CD14-positive monocyte (primary cell): ENCODE data around the gene RAI14. TPM values are rescaled to one million over a fixed set of nuclear protein-coding genes. Genes with fewer than 3 reads are reported as not detected.

Experiments
- DNase-seq, 3 donors: peaks; one replicate each; pipeline ENCODE4 v3.0.0-alpha.2; 2011 to 2022
- H2AFZ ChIP-seq: 2 replicates; pipeline ENCODE4 v1.6.0; 2012; ENCODE audit warnings: mild to moderate bottlenecking, low read depth, low read length, inconsistent platforms; ENCODE audit not compliant: insufficient read depth, poor library complexity, severe bottlenecking
- H3K27ac ChIP-seq, 2 donors: 1 replicate in 1 of 2; 2 replicates in 1 of 2; pipeline ENCODE4 v1.5.1; 2012 to 2013; ENCODE audit warnings: low read length in 2 of 2, control low read depth in 1 of 2, inconsistent platforms in 1 of 2, low read depth in 1 of 2, mild to moderate bottlenecking in 1 of 2
- H3K27me3 ChIP-seq, 2 donors: one replicate each; pipeline versions ENCODE4 v1.6.0 to v1.6.1; 2011 to 2013; ENCODE audit warnings: low read length in 2 of 2; ENCODE audit not compliant: control insufficient read depth in 2 of 2, insufficient read depth in 2 of 2
- H3K36me3 ChIP-seq, 2 donors: replicated peaks in 1 of 2; 1 replicate in 1 of 2; 2 replicates in 1 of 2; pipeline versions ENCODE4 v1.5.1 to v1.6.1; 2012 to 2013; ENCODE audit warnings: low read length in 2 of 2, control low read depth in 1 of 2, inconsistent platforms in 1 of 2, mild to moderate bottlenecking in 1 of 2; ENCODE audit not compliant: insufficient read depth in 2 of 2, control insufficient read depth in 1 of 2
- H3K4me1 ChIP-seq, 2 donors: 1 replicate in 1 of 2; 2 replicates in 1 of 2; pipeline versions ENCODE4 v1.5.1 to v1.6.1; 2012 to 2013; ENCODE audit warnings: low read length in 2 of 2, control low read depth in 1 of 2, inconsistent platforms in 1 of 2, mild to moderate bottlenecking in 1 of 2, moderate library complexity in 1 of 2; ENCODE audit not compliant: insufficient read depth in 2 of 2, control insufficient read depth in 1 of 2
- H3K4me2 ChIP-seq: replicated peaks from 2 replicates; pipeline ENCODE3; 2012; ENCODE audit warnings: low read length, moderate library complexity, mild to moderate bottlenecking; ENCODE audit not compliant: poor library complexity, severe bottlenecking; ENCODE audit errors: extremely low read depth
- H3K4me3 ChIP-seq, 3 experiments: fragments of 200-600 bp in 1 of 3; sonication (generic) in 1 of 3; replicated peaks in 1 of 3; 1 replicate in 2 of 3; 2 replicates in 1 of 3; pipeline ENCODE4 v1.5.1; 2011 to 2013; ENCODE audit warnings: low read length in 3 of 3, mild to moderate bottlenecking in 3 of 3, control low read depth in 2 of 3, low read depth in 2 of 3, inconsistent platforms in 1 of 3, moderate library complexity in 1 of 3
- H3K79me2 ChIP-seq: 2 replicates; pipeline ENCODE4 v1.6.0; 2012; ENCODE audit warnings: mild to moderate bottlenecking, control low read depth, inconsistent platforms, low read length, moderate library complexity; ENCODE audit not compliant: insufficient read depth
- H3K9ac ChIP-seq: 2 replicates; pipeline ENCODE4 v1.6.0; 2017; ENCODE audit warnings: low read length, mild to moderate bottlenecking; ENCODE audit not compliant: insufficient read depth, poor library complexity, severe bottlenecking
- H3K9me3 ChIP-seq, 2 donors: replicated peaks in 1 of 2; 1 replicate in 1 of 2; 2 replicates in 1 of 2; pipeline versions ENCODE4 v1.5.1 to v1.6.1; 2012 to 2013; ENCODE audit warnings: low read length in 2 of 2, control low read depth in 1 of 2; ENCODE audit not compliant: control insufficient read depth in 1 of 2, insufficient read depth in 1 of 2
- H4K20me1 ChIP-seq: 2 replicates; pipeline ENCODE4 v1.6.0; 2012; ENCODE audit warnings: mild to moderate bottlenecking, low read length, control low read depth, moderate library complexity; ENCODE audit not compliant: insufficient read depth
- H3K27ac Mint-ChIP-seq, 7 donors: one replicate each; pipeline ENCODE4 v1.8.0; 2020; ENCODE audit warnings: mild to moderate bottlenecking in 7 of 7, mixed read lengths in 7 of 7, moderate library complexity in 6 of 7, inconsistent platforms in 2 of 7
- H3K27me3 Mint-ChIP-seq, 3 donors: one replicate each; pipeline ENCODE4 v1.8.0; 2021 to 2022; ENCODE audit warnings: low read depth in 3 of 3, mild to moderate bottlenecking in 3 of 3, mixed read lengths in 3 of 3, moderate library complexity in 3 of 3, inconsistent platforms in 1 of 3
- H3K36me3 Mint-ChIP-seq, 2 donors: one replicate each; pipeline ENCODE4 v1.8.0; 2020; ENCODE audit warnings: mixed read lengths in 2 of 2, inconsistent platforms in 1 of 2, mild to moderate bottlenecking in 1 of 2
- H3K4me1 Mint-ChIP-seq: one replicate; pipeline ENCODE4 v1.8.0; 2020; ENCODE audit warnings: mild to moderate bottlenecking, mixed read lengths
- H3K4me3 Mint-ChIP-seq, 2 donors: one replicate each; pipeline ENCODE4 v1.8.0; 2020; ENCODE audit warnings: mild to moderate bottlenecking in 2 of 2, mixed read lengths in 2 of 2, moderate library complexity in 1 of 2
- H3K9me3 Mint-ChIP-seq, 7 donors: one replicate each; pipeline ENCODE4 v1.8.0; 2020 to 2022; ENCODE audit warnings: mixed read lengths in 7 of 7, mild to moderate bottlenecking in 6 of 7, moderate library complexity in 6 of 7, inconsistent platforms in 2 of 7
- WGBS: methylation state at CpG from one replicate; pipeline ENCODE4 v1.1.5; 2013; ENCODE audit warnings: missing lambda C conversion rate; ENCODE audit not compliant: insufficient coverage; 5-methylcytosine and 5-hydroxymethylcytosine counted together
- intact Hi-C, 2 donors: fragments of 100-400 bp; cut with micrococcal nuclease; formaldehyde crosslinking; loops; one replicate each; pipeline versions ENCODE4 v1.15.0 to v1.15.1; 2023
- polyA plus RNA-seq, 3 donors: library from polyadenylated mRNA; depleted of rRNA in 1 of 3; unstranded in 2 of 3; stranded (reverse) in 1 of 3; fragments of 300-500 nt in 2 of 3; fragments of >200 nt in 1 of 3; fragmentation: Illumina TruSeq in 2 of 3; gene quantifications; 1 replicate in 2 of 3; 2 replicates in 1 of 3; pipeline ENCODE4 v1.2.3, GENCODE V29; 2012 to 2021
- TF ChIP-seq, protein P1 (sequence below): fragments of 200-600 bp; IDR thresholded peaks from one replicate; pipeline ENCODE4 v1.8.0; 2022; ENCODE audit warnings: antibody characterized with exemption, mild to moderate bottlenecking

Gene RAI14
- polyA plus RNA-seq, 3 donors: 0.08 TPM; not detected in 2

DNA sequence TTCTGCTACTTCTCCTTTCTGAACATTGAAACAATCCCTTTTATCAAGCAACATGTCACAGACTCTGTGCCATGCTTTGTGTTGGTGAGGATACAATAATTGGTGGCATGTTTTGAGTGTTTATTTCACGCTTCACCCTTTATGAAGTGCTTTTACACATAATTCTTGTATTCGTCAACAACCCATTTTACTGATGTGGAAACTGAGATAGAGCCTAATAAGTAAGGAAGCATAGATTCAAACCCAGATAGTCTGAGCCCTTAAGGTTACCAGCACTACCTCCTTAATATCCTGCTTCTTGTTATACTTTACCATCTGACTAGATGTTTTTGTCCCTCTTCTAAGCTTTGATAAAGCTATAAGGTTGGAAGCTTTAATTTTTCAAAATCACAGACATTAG is 133.5 kb downstream of the RAI14 start:
- intact Hi-C loops: no loop called here
- Mint-ChIP-seq H3K4me3 (no peak overlapping the region), H3K27me3 (peaks cover 0 to 2% (median 0%) of the 10 kb centered on the region in 3 donors), H3K4me1 (no peaks in the 10 kb centered on the region), H3K9me3 (peaks cover 2 to 16% (median 6%) of the 10 kb centered on the region in 7 donors), H3K36me3 (no peaks in the 10 kb centered on the region), H3K27ac (no peak overlapping the region)
- WGBS: no CpG with 5 or more reads among the region's 2 CpGs
- Histone ChIP-seq H3K27ac (no peak overlapping the region), H2AFZ (no peak overlapping the region), H3K79me2 (no peaks in the 10 kb centered on the region), H3K4me3 (no peak overlapping the region), H3K27me3 (no peaks in the 10 kb centered on the region), H3K4me2 (no peak overlapping the region), H3K9me3 (peaks cover 0 to 11% of the 10 kb centered on the region in 2 donors), H3K9ac (no peak overlapping the region), H3K36me3 (no peaks in the 10 kb centered on the region), H4K20me1 (no peaks in the 10 kb centered on the region), H3K4me1 (no peaks in the 10 kb centered on the region)
- TF ChIP-seq, protein P1, sequence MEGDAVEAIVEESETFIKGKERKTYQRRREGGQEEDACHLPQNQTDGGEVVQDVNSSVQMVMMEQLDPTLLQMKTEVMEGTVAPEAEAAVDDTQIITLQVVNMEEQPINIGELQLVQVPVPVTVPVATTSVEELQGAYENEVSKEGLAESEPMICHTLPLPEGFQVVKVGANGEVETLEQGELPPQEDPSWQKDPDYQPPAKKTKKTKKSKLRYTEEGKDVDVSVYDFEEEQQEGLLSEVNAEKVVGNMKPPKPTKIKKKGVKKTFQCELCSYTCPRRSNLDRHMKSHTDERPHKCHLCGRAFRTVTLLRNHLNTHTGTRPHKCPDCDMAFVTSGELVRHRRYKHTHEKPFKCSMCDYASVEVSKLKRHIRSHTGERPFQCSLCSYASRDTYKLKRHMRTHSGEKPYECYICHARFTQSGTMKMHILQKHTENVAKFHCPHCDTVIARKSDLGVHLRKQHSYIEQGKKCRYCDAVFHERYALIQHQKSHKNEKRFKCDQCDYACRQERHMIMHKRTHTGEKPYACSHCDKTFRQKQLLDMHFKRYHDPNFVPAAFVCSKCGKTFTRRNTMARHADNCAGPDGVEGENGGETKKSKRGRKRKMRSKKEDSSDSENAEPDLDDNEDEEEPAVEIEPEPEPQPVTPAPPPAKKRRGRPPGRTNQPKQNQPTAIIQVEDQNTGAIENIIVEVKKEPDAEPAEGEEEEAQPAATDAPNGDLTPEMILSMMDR: no peak
- no peak for DNase-seq

DNA sequence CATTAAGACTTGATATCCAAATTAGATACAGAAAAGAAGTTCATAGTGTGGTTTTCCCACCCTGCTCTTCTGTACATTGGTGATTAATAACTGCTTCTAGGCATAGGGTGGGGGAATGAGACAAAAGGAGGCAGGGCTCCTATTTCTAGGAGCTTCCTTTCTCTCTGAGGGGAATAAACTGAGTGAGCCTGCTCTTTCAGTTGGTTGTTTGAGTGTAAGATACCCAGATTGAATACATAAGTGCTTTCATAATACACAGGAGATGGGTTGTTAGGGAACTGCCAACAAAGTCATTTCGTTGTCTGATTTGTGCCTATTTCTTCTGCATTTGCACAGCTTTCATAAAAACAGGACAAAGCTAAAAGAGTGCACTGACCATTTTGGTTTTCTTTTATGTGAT is 133.9 kb downstream of the RAI14 start:
- no peaks in the 10 kb centered on the region for H3K36me3 ChIP-seq
- no peaks in the 10 kb centered on the region for H3K4me1 ChIP-seq
- H3K4me2 ChIP-seq: no peak overlapping the region
- no peak overlapping the region for H3K9ac ChIP-seq
- TF ChIP-seq, protein P1: no peak
- no peaks in the 10 kb centered on the region for H3K79me2 ChIP-seq
- no CpG with 5 or more reads among the region's 1 CpG for WGBS
- Mint-ChIP-seq H3K27me3 (peaks cover 0 to 2% (median 0%) of the 10 kb centered on the region in 3 donors), H3K4me1 (no peaks in the 10 kb centered on the region), H3K4me3 (no peak overlapping the region), H3K27ac (no peak overlapping the region), H3K36me3 (no peaks in the 10 kb centered on the region), H3K9me3 (peaks cover 2 to 16% (median 6%) of the 10 kb centered on the region in 7 donors)
- H2AFZ ChIP-seq: no peak overlapping the region
- DNase-seq: no peak
- H3K9me3 ChIP-seq: peaks cover 0 to 11% of the 10 kb centered on the region in 2 donors
- no peak overlapping the region for H3K4me3 ChIP-seq
- H4K20me1 ChIP-seq: no peaks in the 10 kb centered on the region
- H3K27ac ChIP-seq: no peak overlapping the region
- intact Hi-C loops: no loop called here
- H3K27me3 ChIP-seq: no peaks in the 10 kb centered on the region
